Kidney (tissue), 14 donors: Measurements from ENCODE around the gene FGGY. TPM values are rescaled to one million over a fixed set of nuclear protein-coding genes. Genes with fewer than 3 reads are reported as not detected.
A peak's percentile ranks its signal among the peaks of the same experiment; 100 is the strongest.

Experiments used
- DNase-seq, 5 donors: peaks; one replicate each; pipeline ENCODE4 v3.0.0-alpha.2; 2013 to 2020
- FAIRE-seq: peaks from 2 replicates; lab custom pipeline; 2012; peaks lifted over from hg19 to GRCh38; lab: Jason Lieb, UNC
- H3K27ac ChIP-seq, 2 donors: one replicate each; pipeline ENCODE4 v1.7.0; 2013; ENCODE audit warnings: low read depth in 2 of 2, low read length in 2 of 2, inconsistent platforms in 1 of 2
- H3K27me3 ChIP-seq: one replicate; pipeline ENCODE4 v1.7.1; 2013; ENCODE audit warnings: low read length, inconsistent platforms; ENCODE audit not compliant: control insufficient read depth, insufficient read depth
- H3K36me3 ChIP-seq, 3 donors: one replicate each; pipeline versions ENCODE4 v1.7.0 to v1.7.1; 2013; ENCODE audit warnings: low read length in 3 of 3, control low read depth in 1 of 3, inconsistent platforms in 1 of 3; ENCODE audit not compliant: insufficient read depth in 3 of 3, control insufficient read depth in 2 of 3
- H3K4me1 ChIP-seq, 3 donors: one replicate each; pipeline versions ENCODE4 v1.7.0 to v1.7.1; 2013; ENCODE audit warnings: low read length in 3 of 3, inconsistent platforms in 1 of 3, low read depth in 1 of 3; ENCODE audit not compliant: control insufficient read depth in 2 of 3, insufficient read depth in 2 of 3
- H3K4me3 ChIP-seq, 3 donors: one replicate each; pipeline versions ENCODE4 v1.7.0 to v1.8.1; 2013; ENCODE audit warnings: low read length in 3 of 3, control low read depth in 1 of 3, inconsistent platforms in 1 of 3
- H3K9ac ChIP-seq, 3 donors: one replicate each; pipeline versions ENCODE4 v1.7.0 to v1.7.1; 2013; ENCODE audit warnings: low read length in 3 of 3, control low read depth in 1 of 3, inconsistent platforms in 1 of 3
- H3K9me3 ChIP-seq, 3 donors: one replicate each; pipeline versions ENCODE4 v1.7.0 to v1.7.1; 2013; ENCODE audit warnings: low read length in 3 of 3, control low read depth in 1 of 3, inconsistent platforms in 1 of 3; ENCODE audit not compliant: control insufficient read depth in 2 of 3, insufficient read depth in 1 of 3
- intact Hi-C: fragments of 100-400 bp; cut with DNase I; formaldehyde crosslinking; loops from one replicate; pipeline ENCODE4 v1.11.1; 2022
- polyA plus RNA-seq: library from polyadenylated mRNA; stranded (reverse); fragments of 350-450 nt; fragmentation: Illumina TruSeq; extraction: RNeasy Lipid Tissue Mini Kit (QIAGEN cat#74804); gene quantifications from one replicate; pipeline ENCODE4 v1.2.3, GENCODE V29; 2014; ENCODE audit warnings: low read depth, low replicate concordance; ENCODE audit not compliant: insufficient read depth
- total RNA-seq: library from RNA; stranded (reverse); fragmentation: NEBNext Ultra II Directional; extraction: Animal tissue kit (Norgen Biotek cat#: 25700); gene quantifications from one replicate; pipeline ENCODE4 v1.2.1, GENCODE V29; 2021
- TF ChIP-seq, protein P1 (sequence below): IDR thresholded peaks from 3 replicates; pipeline ENCODE4 v1.5.1; 2012; ENCODE audit warnings: mild to moderate bottlenecking, moderate library complexity, borderline replicate concordance; ENCODE audit not compliant: insufficient read depth; ENCODE audit errors: extremely low read depth
- donor health status: control.
- donor health status: control.
- donor health status: control.
- donor health status: control.
- donor health status: control.
- donor health status: DM: yes; HTN: yes; CAD: no.
- donor health status: Normal renal cell carcinoma (clear cell type).

Gene FGGY
- total and polyA plus RNA-seq, 2 donors from 2014 or later, result 11.2 to 31.0 TPM

- DNase-seq (no peak), FAIRE-seq (no peak)
- H3K9me3 ChIP-seq, result no peaks in the 10 kb centered on the region
- no peaks in the 10 kb centered on the region for H3K36me3 ChIP-seq
- TF ChIP-seq, protein P1, sequence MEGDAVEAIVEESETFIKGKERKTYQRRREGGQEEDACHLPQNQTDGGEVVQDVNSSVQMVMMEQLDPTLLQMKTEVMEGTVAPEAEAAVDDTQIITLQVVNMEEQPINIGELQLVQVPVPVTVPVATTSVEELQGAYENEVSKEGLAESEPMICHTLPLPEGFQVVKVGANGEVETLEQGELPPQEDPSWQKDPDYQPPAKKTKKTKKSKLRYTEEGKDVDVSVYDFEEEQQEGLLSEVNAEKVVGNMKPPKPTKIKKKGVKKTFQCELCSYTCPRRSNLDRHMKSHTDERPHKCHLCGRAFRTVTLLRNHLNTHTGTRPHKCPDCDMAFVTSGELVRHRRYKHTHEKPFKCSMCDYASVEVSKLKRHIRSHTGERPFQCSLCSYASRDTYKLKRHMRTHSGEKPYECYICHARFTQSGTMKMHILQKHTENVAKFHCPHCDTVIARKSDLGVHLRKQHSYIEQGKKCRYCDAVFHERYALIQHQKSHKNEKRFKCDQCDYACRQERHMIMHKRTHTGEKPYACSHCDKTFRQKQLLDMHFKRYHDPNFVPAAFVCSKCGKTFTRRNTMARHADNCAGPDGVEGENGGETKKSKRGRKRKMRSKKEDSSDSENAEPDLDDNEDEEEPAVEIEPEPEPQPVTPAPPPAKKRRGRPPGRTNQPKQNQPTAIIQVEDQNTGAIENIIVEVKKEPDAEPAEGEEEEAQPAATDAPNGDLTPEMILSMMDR, result no peak
- peak overlapping the region in 1 of 3 donors; percentile 51 for H3K9ac ChIP-seq
- no peak overlapping the region for H3K4me3 ChIP-seq
- H3K27ac ChIP-seq, result peak overlapping the region; percentile 92 to 93
- H3K27me3 ChIP-seq, result no peaks in the 10 kb centered on the region
- peaks cover 3 to 26% (median 8%) of the 10 kb centered on the region in 3 donors for H3K4me1 ChIP-seq
- intact Hi-C loops, result no loop called here
Measured at GRCh38 chr1:59544615-59545293, 247.9 kb downstream of the FGGY start.

- Histone ChIP-seq H3K27ac (no peak overlapping the region), H3K9ac (no peak overlapping the region), H3K36me3 (no peaks in the 10 kb centered on the region), H3K27me3 (no peaks in the 10 kb centered on the region), H3K9me3 (no peaks in the 10 kb centered on the region), H3K4me3 (no peak overlapping the region), H3K4me1 (peaks cover 3 to 26% (median 8%) of the 10 kb centered on the region in 3 donors)
- DNase-seq (no peak), FAIRE-seq (no peak)
- intact Hi-C loops, result no loop called here
- TF ChIP-seq, protein P1, result no peak
Measured at GRCh38 chr1:59545830-59546229, 248.9 kb downstream of the FGGY start.

- H3K9me3 ChIP-seq, result no peaks in the 10 kb centered on the region
- H3K9ac ChIP-seq, result no peak overlapping the region
- FAIRE-seq, result no peak
- intact Hi-C loops, result no loop called here
- peaks cover 0 to 12% (median 5%) of the 10 kb centered on the region in 3 donors for H3K4me1 ChIP-seq
- no peak for DNase-seq
- no peaks in the 10 kb centered on the region for H3K36me3 ChIP-seq
- TF ChIP-seq, protein P1, result no peak
- H3K27ac ChIP-seq, result no peak overlapping the region
- no peak overlapping the region for H3K4me3 ChIP-seq
- H3K27me3 ChIP-seq, result no peaks in the 10 kb centered on the region
Measured at GRCh38 chr1:59549066-59549837, 252.4 kb downstream of the FGGY start.
